ENCODE measurements around the gene RASA4B.

DNA sequence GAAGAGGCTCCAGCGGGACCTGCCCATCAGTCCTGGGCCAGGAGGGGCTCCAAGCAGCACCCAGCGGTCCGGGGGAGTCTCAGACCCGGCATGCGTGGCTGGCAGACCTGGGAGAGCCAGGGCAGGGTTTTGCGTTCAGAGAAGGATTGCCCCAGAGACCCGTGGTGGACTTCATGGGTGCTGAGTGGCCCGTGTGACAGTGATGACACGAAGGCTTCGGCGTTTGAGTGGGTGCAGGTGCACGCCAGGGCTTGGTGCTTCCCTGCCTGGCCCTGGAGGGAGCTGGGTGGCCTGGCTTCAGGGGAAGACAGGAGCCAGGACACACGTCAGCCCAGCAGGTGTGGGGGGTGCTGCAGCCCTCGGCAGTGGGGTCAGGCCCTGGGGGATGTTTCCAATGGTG lies 70.3 kb downstream of the RASA4B start:
- no peak for TF ChIP-seq CTCF (IDR thresholded peaks at IDR 0.05; ENCODE audit: low read depth, low read length)
- no peak for TF ChIP-seq POLR2A (IDR thresholded peaks at IDR 0.05; ENCODE audit: extremely low read depth, insufficient read length)
- no peak for TF ChIP-seq MAX (IDR thresholded peaks at IDR 0.05; ENCODE audit: low read depth, low read length)
- TF ChIP-seq MYC (IDR thresholded peaks at IDR 0.05; ENCODE audit: low read depth, low read length) = no peak

Data from NB4 (cell line).